ENCODE data around the gene RPS6KA5.
"Not testable (repeated sequence)": the region's sequence is repeated elsewhere in the genome, so short reads cannot be mapped to it uniquely, and the experiment has no call there.

Gene RPS6KA5

GRCh38 chr14:90858511-90858910, 201.9 kb downstream of the RPS6KA5 start:
- no peak for DNase-seq

DNA sequence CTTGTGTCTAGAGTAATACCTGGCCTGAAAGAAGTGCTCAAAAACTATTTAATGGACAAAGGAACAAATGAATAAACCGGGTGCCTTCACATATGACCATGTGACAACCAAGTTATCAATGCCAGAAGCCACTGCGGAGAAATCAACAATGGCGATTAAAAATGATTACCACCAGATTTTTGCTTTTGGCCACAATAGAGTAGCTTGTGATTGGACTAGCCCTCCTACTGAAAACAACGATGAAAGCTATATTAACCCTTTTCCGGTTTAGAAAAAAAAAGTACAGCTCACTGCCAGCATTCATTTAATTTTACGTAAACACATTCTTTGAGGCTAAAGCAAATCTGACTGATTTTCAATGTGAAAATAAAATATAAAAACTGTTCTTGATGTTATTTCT, 202.6 kb downstream of the RPS6KA5 start:
- DNase-seq, result no peak

- DNase-seq, result not testable (repeated sequence)
Observed at GRCh38 chr14:90856115-90856514, 204.3 kb downstream of the RPS6KA5 start.

- DNase-seq, result no peak
Observed at GRCh38 chr14:90853116-90853515, 207.3 kb downstream of the RPS6KA5 start.

DNA sequence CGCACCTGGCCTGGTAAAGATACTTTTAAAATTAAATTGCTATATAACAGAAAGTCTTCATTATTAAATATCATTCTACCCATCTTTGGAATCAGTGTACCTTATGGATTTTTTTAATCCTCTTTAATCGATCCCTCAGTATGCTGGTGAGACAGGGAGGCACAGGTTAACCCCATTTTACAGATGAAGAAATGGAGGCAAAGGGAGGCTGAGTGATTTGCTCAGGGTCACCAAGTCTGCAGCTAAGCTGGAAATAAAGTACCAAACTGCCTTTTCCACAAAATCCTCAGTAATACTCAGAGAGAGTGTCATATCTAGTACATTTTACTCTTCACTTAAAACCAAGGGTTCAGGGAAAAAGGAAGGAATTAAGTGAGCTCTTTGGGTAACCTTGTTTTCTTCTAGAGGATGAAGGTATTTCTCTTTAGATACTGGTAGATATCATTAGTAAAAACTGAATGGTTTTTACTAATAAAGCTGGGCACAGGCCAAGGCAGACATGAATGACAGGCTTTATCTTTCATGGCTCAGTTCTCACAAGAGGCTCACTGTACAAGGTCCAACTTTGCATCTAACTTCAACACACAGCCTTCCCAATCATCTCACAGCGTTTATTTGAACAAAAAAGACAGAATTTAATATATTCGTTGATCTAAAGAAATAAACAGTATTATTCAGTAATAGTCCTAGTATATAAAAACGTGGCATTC, 209.0 kb downstream of the RPS6KA5 start:
- no peak for DNase-seq

- no peak for DNase-seq
Observed at GRCh38 chr14:90850487-90850886, 210.0 kb downstream of the RPS6KA5 start.

DNA sequence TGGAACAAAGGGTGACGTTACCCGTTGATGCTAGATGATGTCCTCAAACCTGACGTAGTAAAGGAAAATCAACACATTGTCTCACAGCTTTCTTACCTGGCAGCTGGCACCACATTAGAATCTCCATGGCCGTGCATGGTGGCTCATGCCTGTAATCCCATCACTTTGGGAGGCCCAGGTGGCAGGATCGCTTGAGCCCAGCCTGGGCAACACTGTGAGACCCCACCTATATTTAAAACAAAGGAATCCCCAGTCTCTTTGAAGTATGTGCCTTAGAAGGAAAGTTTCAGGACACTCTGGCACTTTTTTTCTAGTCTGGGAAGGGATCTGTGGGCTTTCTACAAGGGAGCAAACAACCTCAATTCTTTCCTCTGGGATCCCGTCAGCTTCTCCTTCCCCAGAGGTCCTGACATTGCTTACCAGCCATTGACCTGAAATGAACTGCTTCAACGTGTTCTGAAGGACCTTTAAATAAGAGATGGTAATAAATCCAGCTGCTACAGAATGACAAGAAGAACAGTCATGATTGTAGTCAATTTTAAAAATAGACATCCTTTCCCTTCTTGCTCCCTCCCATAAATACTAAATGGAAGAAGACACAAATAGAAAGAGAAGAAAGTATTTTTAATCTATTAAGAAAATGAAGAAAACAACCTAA, 210.5 kb downstream of the RPS6KA5 start:
- no peak for DNase-seq

DNA sequence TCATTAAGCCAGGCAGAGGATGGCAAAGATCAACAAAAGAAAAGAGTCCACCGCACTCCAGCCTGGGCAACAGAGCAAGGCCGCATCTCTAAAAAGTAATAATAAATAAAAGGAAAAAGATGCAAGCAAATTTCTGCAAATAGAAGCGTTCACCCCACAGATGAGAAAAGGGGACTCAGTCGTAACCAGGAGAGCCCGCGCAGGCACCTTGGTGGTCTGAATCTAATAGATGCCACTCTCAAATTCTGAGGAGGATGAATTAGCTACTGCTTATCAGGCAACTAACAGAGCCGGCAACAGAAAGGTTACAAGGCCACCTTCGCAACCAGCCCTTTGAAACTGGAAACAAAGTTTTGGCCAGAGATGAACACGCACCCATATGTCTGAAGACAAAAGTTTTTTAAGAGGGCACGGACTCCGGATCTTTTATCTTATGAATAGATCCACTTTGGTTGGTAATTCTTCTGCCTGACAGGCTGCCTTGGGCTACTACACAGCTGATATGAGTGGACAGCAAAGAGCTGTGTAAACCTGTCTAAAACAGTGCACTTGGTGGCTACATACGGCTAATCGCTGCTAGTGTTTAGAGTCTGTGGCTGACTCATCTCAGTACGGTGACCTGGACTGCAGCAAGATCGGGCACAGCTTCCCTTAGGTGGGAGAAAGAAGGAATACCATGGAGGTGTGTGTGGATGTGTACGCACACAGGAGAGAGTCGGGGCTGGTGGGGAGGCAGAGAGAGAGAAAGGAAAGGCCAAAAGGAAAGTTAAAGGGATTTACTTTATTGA, 211.3 kb downstream of the RPS6KA5 start:
- no peak for DNase-seq

DNA sequence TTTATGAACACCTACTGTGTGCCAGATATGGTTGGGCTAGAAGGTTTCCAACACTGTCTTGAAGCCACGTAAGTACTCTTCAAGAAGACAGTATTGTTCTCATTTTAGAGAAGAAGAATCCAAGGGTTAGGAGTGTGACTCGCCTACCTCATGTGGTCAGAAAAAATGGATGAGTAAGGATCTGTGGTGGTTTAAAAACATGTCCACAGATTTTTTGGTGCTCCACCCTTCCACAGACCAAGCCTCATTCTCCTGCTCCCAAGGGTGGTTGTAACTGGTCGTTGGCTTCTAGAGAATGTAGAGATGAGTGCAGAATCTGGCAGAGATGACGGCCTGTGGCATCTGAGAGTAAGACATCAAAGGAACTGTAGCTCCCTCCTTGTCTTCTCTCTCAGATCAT, 213.9 kb downstream of the RPS6KA5 start:
- no peak for DNase-seq

- DNase-seq, result no peak
Observed at GRCh38 chr14:90844321-90844720, 216.1 kb downstream of the RPS6KA5 start.

DNA sequence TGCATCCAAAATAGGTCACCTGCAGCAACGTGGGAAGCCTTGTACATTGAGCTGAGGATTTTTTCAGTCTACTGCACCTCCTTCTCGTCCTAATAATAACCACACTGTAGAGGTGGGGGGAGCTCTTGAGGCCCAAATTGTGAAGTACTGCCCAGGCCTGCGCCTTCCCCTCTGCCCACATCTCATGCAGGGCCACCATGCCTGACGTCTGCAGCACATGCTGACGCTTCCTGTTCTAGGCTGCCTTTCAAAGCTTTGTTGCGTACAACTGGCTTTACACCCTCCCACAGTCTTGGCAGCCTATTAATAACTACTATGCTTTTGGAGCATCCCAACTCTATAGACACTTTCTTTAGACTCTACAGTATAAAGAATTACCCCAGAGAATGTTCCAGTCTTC, 217.7 kb downstream of the RPS6KA5 start:
- DNase-seq, result peak; percentile 44

- not testable (repeated sequence) for DNase-seq
Observed at GRCh38 chr14:90840667-90841066, 219.8 kb downstream of the RPS6KA5 start.

DNA sequence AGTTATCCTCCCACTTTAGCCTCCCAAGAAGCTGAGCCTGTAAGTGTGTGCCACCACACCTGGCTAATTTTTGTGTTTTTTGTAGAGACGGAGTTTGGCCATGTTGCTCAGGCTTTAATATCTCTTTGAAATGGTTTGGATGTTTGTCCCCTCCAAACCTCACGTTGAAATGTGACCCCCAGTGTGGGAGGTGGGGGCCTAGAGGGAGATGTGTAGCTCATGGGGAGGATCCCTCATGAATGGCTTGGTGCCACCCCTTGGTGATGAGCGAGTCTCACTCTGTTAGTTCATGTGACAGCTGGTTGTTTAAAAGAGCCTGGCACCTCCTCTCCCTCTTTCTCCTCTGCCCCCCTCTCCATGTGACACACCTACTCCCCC, 220.6 kb downstream of the RPS6KA5 start:
- DNase-seq, result no peak

DNA sequence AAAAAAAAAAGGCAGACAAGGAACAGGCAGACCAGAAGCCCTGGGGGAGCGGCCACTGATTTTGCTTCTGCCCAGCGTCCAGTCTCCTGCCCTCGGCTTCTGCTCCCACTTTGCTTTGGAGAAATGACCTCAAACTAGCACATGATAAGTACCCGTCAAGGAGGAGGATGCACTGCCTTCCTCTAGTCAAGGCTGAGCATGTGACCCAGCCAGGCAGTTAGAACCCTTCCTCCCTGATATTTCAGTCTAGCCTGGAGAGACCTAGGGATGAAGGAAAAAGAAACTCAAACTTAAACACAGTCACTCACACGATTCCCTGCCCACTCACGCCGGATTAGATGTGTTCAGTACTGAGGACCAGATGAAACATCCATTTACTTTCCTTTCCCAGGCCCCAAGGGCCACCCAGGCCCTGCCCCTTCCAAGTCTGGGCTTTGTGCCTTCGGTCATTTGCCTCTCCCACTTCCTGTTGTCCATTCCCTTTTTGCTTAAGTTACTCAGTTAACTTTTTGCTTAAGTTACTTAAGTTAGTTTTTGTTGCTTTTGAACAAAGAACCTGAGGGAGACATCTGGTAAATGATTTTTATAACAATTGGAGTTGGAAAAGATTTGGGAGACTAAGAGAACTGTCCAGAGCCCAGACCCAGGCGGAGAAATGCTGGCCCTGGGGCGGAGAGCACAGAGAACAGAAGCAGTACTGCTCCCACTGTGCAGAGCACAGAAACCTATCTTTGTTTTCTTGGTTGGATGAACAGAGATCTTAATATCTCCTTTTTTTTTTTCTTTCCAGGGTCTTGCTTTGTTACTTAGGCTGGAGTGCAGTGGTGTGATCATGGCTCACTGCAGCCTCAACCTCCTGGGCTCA, 221.2 kb downstream of the RPS6KA5 start:
- DNase-seq, result no peak

- DNase-seq, result not testable (repeated sequence)
Observed at GRCh38 chr14:90838531-90838930, 221.9 kb downstream of the RPS6KA5 start.

- DNase-seq, result no peak
Observed at GRCh38 chr14:90837355-90837754, 223.1 kb downstream of the RPS6KA5 start.

GRCh38 chr14:90836692-90837063, 223.8 kb downstream of the RPS6KA5 start:
- no peak for DNase-seq

GRCh38 chr14:90831821-90832220, 228.6 kb downstream of the RPS6KA5 start:
- DNase-seq, result no peak

GRCh38 chr14:90830931-90831701, 229.3 kb downstream of the RPS6KA5 start:
- DNase-seq, result no peak

- no peak for DNase-seq
Observed at GRCh38 chr14:90829677-90830076, 230.8 kb downstream of the RPS6KA5 start.

- peak; percentile 50 for DNase-seq
Observed at GRCh38 chr14:90828642-90829487, 231.6 kb downstream of the RPS6KA5 start.

Measured in hematopoietic multipotent progenitor cell treated with erythropoietin and hydrocortisone succinate and interleukin-3 and kit ligand, for 4 days (in vitro differentiated cells).